Thyroid gland (tissue), 4 donors: ENCODE data around the gene COP1.

Experiments
- POLR2A ChIP-seq, 2 donors: fragments of 450-650 bp; IDR thresholded peaks; one replicate each; pipeline ENCODE4 v1.6.1; 2017; ENCODE audit warnings: antibody characterized with exemption in 2 of 2, mild to moderate bottlenecking in 2 of 2, moderate library complexity in 1 of 2
- TF ChIP-seq, protein P1 (sequence below), 6 experiments: fragments of 200-600 bp in 3 of 6; fragments of 450-650 bp in 3 of 6; sonication (generic) in 3 of 6; IDR thresholded peaks; one replicate each; pipeline ENCODE4 v1.5.1; 2016 to 2019; ENCODE audit warnings: antibody characterized with exemption in 6 of 6, mild to moderate bottlenecking in 2 of 6, inconsistent platforms in 1 of 6, moderate library complexity in 1 of 6

DNA sequence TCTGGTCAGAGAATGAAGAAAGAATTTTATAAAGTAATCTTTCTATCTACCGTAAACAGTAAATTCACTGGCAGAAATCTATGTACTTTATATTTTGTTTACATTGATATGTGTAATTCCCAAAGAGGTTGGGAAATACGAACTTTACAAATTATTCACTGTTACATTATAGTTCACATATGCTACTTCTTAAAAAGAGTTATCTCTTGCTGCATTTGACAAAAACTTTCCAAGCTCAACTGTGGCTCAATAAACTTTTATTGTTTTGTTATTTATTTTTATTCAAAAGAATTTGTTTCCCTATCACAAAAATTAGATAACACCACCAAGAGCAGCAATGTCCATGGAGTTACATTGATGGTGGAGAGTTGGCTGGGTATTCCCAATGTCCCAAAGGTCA lies 262.5 kb downstream of the COP1 start:
- TF ChIP-seq, protein P1, sequence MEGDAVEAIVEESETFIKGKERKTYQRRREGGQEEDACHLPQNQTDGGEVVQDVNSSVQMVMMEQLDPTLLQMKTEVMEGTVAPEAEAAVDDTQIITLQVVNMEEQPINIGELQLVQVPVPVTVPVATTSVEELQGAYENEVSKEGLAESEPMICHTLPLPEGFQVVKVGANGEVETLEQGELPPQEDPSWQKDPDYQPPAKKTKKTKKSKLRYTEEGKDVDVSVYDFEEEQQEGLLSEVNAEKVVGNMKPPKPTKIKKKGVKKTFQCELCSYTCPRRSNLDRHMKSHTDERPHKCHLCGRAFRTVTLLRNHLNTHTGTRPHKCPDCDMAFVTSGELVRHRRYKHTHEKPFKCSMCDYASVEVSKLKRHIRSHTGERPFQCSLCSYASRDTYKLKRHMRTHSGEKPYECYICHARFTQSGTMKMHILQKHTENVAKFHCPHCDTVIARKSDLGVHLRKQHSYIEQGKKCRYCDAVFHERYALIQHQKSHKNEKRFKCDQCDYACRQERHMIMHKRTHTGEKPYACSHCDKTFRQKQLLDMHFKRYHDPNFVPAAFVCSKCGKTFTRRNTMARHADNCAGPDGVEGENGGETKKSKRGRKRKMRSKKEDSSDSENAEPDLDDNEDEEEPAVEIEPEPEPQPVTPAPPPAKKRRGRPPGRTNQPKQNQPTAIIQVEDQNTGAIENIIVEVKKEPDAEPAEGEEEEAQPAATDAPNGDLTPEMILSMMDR (IDR thresholded peaks at IDR 0.05): no peak
- no peak for TF ChIP-seq POLR2A (IDR thresholded peaks at IDR 0.05)
